Mucosa of gallbladder (tissue), 1 donor: Measurements from ENCODE around the gene BCL2. TPM values are rescaled to one million over a fixed set of nuclear protein-coding genes. Genes with fewer than 3 reads are reported as not detected.

Source experiments
- DNase-seq: peaks from one replicate; pipeline ENCODE4 v3.0.0-alpha.2; 2020; ENCODE audit warnings: low spot score
- total RNA-seq: library from RNA; stranded (reverse); gene quantifications from one replicate; pipeline ENCODE4 v1.2.1, GENCODE V29; 2021
- donor health status: DM: no; HTN: no; CAD: no.

BCL2 gene
- total RNA-seq, 1 donor from 2014 or later = 18.5 TPM

- peak; percentile 48 for DNase-seq
These were observed 211.6 kb downstream of the BCL2 start for GRCh38 chr18:63107931-63108330.

GRCh38 chr18:63107171-63107845, 212.3 kb downstream of the BCL2 start:
- DNase-seq = no peak

- DNase-seq = no peak
These were observed 212.8 kb downstream of the BCL2 start for GRCh38 chr18:63106727-63107126.

- no peak for DNase-seq
These were observed 213.8 kb downstream of the BCL2 start for GRCh38 chr18:63105636-63106316.

- DNase-seq = no peak
These were observed 214.7 kb downstream of the BCL2 start for GRCh38 chr18:63104868-63105267.

GRCh38 chr18:63102941-63103744, 216.4 kb downstream of the BCL2 start:
- DNase-seq = no peak

GRCh38 chr18:63100630-63101055, 218.9 kb downstream of the BCL2 start:
- no peak for DNase-seq

GRCh38 chr18:63099848-63100629, 219.5 kb downstream of the BCL2 start:
- peak; percentile 87 for DNase-seq

GRCh38 chr18:63099091-63099840, 220.3 kb downstream of the BCL2 start:
- DNase-seq = no peak

GRCh38 chr18:63098018-63098981, 221.3 kb downstream of the BCL2 start:
- DNase-seq = no peak

GRCh38 chr18:63097178-63097577, 222.4 kb downstream of the BCL2 start:
- no peak for DNase-seq

GRCh38 chr18:63096327-63096874, 223.2 kb downstream of the BCL2 start:
- DNase-seq = no peak

- DNase-seq = no peak
These were observed 223.8 kb downstream of the BCL2 start for GRCh38 chr18:63095768-63096167.

GRCh38 chr18:63091671-63092364, 227.8 kb downstream of the BCL2 start:
- DNase-seq = no peak

GRCh38 chr18:63090334-63090733, 229.2 kb downstream of the BCL2 start:
- DNase-seq = no peak

GRCh38 chr18:63089041-63089440, 230.5 kb downstream of the BCL2 start:
- DNase-seq = no peak

- no peak for DNase-seq
These were observed 231.3 kb downstream of the BCL2 start for GRCh38 chr18:63088262-63088661.

- DNase-seq = no peak
These were observed 231.9 kb downstream of the BCL2 start for GRCh38 chr18:63087421-63088230.
